Caco-2 (cell line): ENCODE results near the gene GSDME. TPM values are rescaled to one million over a fixed set of nuclear protein-coding genes. Genes with fewer than 3 reads are reported as not detected.

ENCODE experiments used
- BruUV-seq: library from RNA; stranded (reverse); fragments of 400-500 nt; replicated peaks from 2 replicates; lab custom pipeline; 2021; lab: Mats Ljungman, UMichigan
- CTCF ChIA-PET: fragments of 300-600 bp; sonication (Branson Sonifier 250); formaldehyde crosslinking; loops from one replicate; lab custom pipeline; 2022; ENCODE audit warnings: antibody characterized with exemption; lab: Charles Lee
- POLR2A ChIA-PET: fragments of 300-600 bp; sonication (Branson Sonifier 250); formaldehyde crosslinking; loops from one replicate; lab custom pipeline; 2022; ENCODE audit warnings: antibody characterized with exemption; lab: Charles Lee
- DNase-seq, 2 experiments: peaks; one replicate each; pipeline versions ENCODE4 v3.0.0 to v3.0.0-alpha.2; 2020 to 2022
- H3K27me3 ChIP-seq: replicated peaks from 2 replicates; pipeline ENCODE4 v1.6.0; 2011; ENCODE audit warnings: low read length; ENCODE audit not compliant: control insufficient read depth, insufficient read depth
- H3K36me3 ChIP-seq: 2 replicates; pipeline ENCODE4 v1.5.1; 2011; ENCODE audit warnings: low read length; ENCODE audit not compliant: control insufficient read depth, insufficient read depth
- H3K4me1 ChIP-seq: fragments of 250-450 bp; sonication (Bioruptor Pico); 2 replicates; pipeline ENCODE4 v1.5.1; 2020; ENCODE audit warnings: mild to moderate bottlenecking
- H3K4me3 ChIP-seq: 2 replicates; pipeline ENCODE4 v1.5.1; 2011; ENCODE audit warnings: low read depth, mild to moderate bottlenecking, control low read depth, low read length
- H3K9me3 ChIP-seq: fragments of 250-450 bp; sonication (Bioruptor Pico); 2 replicates; pipeline ENCODE4 v1.5.1; 2020; ENCODE audit warnings: mild to moderate bottlenecking, moderate library complexity
- H3K27ac Mint-ChIP-seq: one replicate; pipeline ENCODE4 v1.8.0; 2022; ENCODE audit warnings: mixed read lengths; ENCODE audit not compliant: unreplicated experiment
- H3K27me3 Mint-ChIP-seq: one replicate; pipeline ENCODE4 v1.8.0; 2022; ENCODE audit warnings: mixed read lengths; ENCODE audit not compliant: insufficient read depth, unreplicated experiment
- H3K36me3 Mint-ChIP-seq: one replicate; pipeline ENCODE4 v1.8.0; 2022; ENCODE audit warnings: mild to moderate bottlenecking, mixed read lengths; ENCODE audit not compliant: insufficient read depth, unreplicated experiment
- H3K4me1 Mint-ChIP-seq: one replicate; pipeline ENCODE4 v1.8.0; 2022; ENCODE audit warnings: low read depth, mixed read lengths; ENCODE audit not compliant: unreplicated experiment
- H3K4me3 Mint-ChIP-seq: one replicate; pipeline ENCODE4 v1.8.0; 2022; ENCODE audit warnings: mild to moderate bottlenecking, moderate library complexity, mixed read lengths; ENCODE audit not compliant: unreplicated experiment
- H3K9me3 Mint-ChIP-seq: one replicate; pipeline ENCODE4 v1.8.0; 2022; ENCODE audit warnings: mixed read lengths; ENCODE audit not compliant: unreplicated experiment
- CTCF ChIP-seq, 2 experiments: fragments of 200-600 bp in 1 of 2; IDR thresholded peaks; 1 replicate in 1 of 2; 2 replicates in 1 of 2; pipeline versions ENCODE4 v1.5.1 to v1.8.0; 2011 to 2022; ENCODE audit warnings: antibody characterized with exemption in 1 of 2, control low read depth in 1 of 2, inconsistent platforms in 1 of 2, low read depth in 1 of 2, low read length in 1 of 2, mild to moderate bottlenecking in 1 of 2, moderate library complexity in 1 of 2; ENCODE audit not compliant: insufficient read depth in 1 of 2, severe bottlenecking in 1 of 2, unreplicated experiment in 1 of 2
- intact Hi-C: fragments of 100-400 bp; cut with micrococcal nuclease; formaldehyde crosslinking; loops from one replicate; pipeline ENCODE4 v1.10.0; 2022; ENCODE audit not compliant: unreplicated experiment
- total RNA-seq: library from RNA; stranded (reverse); gene quantifications from 2 replicates; pipeline ENCODE4 v1.2.3, GENCODE V29; 2022

The GSDME gene
- total RNA-seq, 1 experiment from 2014 or later = 35.2 TPM

GRCh38 chr7:24762771-24763170, 5.5 kb upstream of the GSDME start:
- Histone ChIP-seq H3K27me3 (no peaks in the 10 kb centered on the region), H3K4me3 (no peak overlapping the region), H3K36me3 (no peaks in the 10 kb centered on the region), H3K9me3 (no peaks in the 10 kb centered on the region), H3K4me1 (no peaks in the 10 kb centered on the region)
- no peaks in the 10 kb centered on the region for H3K9me3 Mint-ChIP-seq
- no peak overlapping the region for H3K4me3 Mint-ChIP-seq
- peaks cover 5% of the 10 kb centered on the region for H3K4me1 Mint-ChIP-seq
- intact Hi-C loops = no loop called here
- no TSS peak for BruUV-seq
- no peaks in the 10 kb centered on the region for H3K36me3 Mint-ChIP-seq
- POLR2A ChIA-PET = no interaction called here
- DNase-seq = no peak
- H3K27me3 Mint-ChIP-seq = no peaks in the 10 kb centered on the region
- no peak for TF ChIP-seq CTCF (IDR thresholded peaks at IDR 0.05; ENCODE audit: insufficient read depth in 1 of 2, low read depth in 1 of 2, low read length in 1 of 2, severe bottlenecking in 1 of 2, unreplicated experiment in 1 of 2)
- no peak overlapping the region for H3K27ac Mint-ChIP-seq
- CTCF ChIA-PET = no interaction called here

DNA sequence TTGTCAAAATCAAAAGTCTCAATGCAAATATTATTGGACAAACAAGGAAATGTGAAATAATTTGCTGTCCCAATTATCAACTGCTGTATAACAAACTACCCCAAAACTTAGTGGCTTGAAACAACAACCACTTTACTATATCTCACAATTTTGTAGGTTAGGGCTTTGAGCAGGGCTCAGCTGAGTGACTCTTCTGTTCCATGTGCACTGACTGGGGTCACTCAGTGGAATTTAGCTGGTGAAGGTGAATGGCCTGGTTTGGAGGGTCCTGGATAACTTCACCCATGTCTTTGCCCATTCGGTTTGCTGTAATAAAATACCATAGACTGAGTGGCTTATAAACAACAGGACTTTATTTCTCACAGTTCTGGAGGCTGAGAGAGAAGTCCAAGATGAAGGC, 3.7 kb upstream of the GSDME start:
- no peaks in the 10 kb centered on the region for H3K36me3 ChIP-seq
- ChIA-PET POLR2A (no interaction called here), CTCF (no interaction called here)
- Mint-ChIP-seq H3K4me1 (peaks cover 11% of the 10 kb centered on the region), H3K9me3 (no peaks in the 10 kb centered on the region), H3K4me3 (no peak overlapping the region), H3K27ac (no peak overlapping the region), H3K27me3 (no peaks in the 10 kb centered on the region), H3K36me3 (no peaks in the 10 kb centered on the region)
- no peak for DNase-seq
- H3K27me3 ChIP-seq = no peaks in the 10 kb centered on the region
- intact Hi-C loops = no loop called here
- H3K9me3 ChIP-seq = no peaks in the 10 kb centered on the region
- TF ChIP-seq CTCF (IDR thresholded peaks at IDR 0.05; ENCODE audit: insufficient read depth in 1 of 2, low read depth in 1 of 2, low read length in 1 of 2, severe bottlenecking in 1 of 2, unreplicated experiment in 1 of 2) = no peak
- no TSS peak for BruUV-seq
- H3K4me1 ChIP-seq = no peaks in the 10 kb centered on the region
- H3K4me3 ChIP-seq = no peak overlapping the region

GRCh38 chr7:24756545-24757352, 515 bp downstream of the GSDME start:
- no peak for TF ChIP-seq CTCF (IDR thresholded peaks at IDR 0.05; ENCODE audit: insufficient read depth in 1 of 2, low read depth in 1 of 2, low read length in 1 of 2, severe bottlenecking in 1 of 2, unreplicated experiment in 1 of 2)
- Histone ChIP-seq H3K27me3 (no peaks in the 10 kb centered on the region), H3K4me3 (peak overlapping the region; percentile 83), H3K36me3 (no peaks in the 10 kb centered on the region), H3K4me1 (peaks cover 24% of the 10 kb centered on the region), H3K9me3 (no peaks in the 10 kb centered on the region)
- BruUV-seq = no TSS peak
- Mint-ChIP-seq H3K9me3 (no peaks in the 10 kb centered on the region), H3K36me3 (no peaks in the 10 kb centered on the region), H3K4me3 (peak overlapping the region; percentile 94), H3K27me3 (no peaks in the 10 kb centered on the region), H3K27ac (peak overlapping the region; percentile 69), H3K4me1 (peaks cover 18% of the 10 kb centered on the region)
- intact Hi-C loops = loop anchor here (1.0 kb wide), 1 partner anchor 15 kb away; no protein-coding TSS in a partner anchor
- peak; percentile 29 to 65 for DNase-seq
- ChIA-PET POLR2A (interaction anchor here (1.3 kb wide), 1 partner anchor 15 kb away, joined by 4 read pairs; no protein-coding TSS in a partner anchor), CTCF (interaction anchor here (0.7 kb wide), 3 partner anchors 55 to 183 kb away, joined by 3 read pairs; no protein-coding TSS in a partner anchor)
